ENCODE results near the gene C10orf105.
A peak's percentile ranks its signal among the peaks of the same experiment; 100 is the strongest.

The C10orf105 gene

DNA sequence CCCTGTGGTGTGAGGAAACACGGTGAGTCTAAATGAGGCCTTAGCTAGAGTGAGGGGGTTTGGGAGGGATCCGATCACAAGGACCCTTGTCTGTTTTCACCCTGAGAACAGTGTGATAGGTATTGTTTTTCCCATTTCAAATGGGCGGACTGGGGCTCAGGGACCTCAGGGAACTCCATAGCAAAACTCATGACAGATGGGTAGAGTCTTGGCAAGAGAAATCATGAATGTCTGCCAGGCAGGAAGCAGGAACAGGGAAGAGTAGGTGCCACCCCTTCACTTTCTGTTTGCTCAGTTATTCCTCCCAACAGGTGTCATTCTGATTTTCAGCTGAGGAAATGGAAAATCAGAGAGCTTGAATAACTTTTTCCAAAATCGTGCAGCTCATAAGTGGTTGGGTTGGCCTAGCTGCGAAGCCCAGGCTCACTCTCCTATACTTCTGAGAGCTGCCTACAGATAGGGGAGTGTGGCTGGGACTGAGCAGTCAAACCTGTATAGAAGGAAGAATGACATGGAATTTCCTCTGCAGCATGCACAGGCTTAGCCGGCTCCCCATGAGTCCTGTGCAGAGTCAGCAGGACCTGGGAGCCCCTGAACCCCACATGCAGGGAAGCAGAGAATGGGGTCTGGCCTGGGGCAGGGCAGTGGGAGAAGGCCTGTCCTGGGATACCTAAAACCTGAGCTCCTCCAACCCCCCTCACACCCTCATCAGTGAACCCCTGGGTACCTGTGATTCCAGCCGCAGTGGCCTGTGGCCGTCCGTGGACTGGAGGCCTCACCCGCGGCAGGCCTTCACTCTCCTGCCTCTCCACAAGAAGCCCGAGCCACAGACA lies 17.6 kb upstream of the C10orf105 start:
- DNase-seq (ENCODE audit: low spot score): no peak

GRCh38 chr10:71736570-71736952 lies 17.0 kb upstream of the C10orf105 start:
- DNase-seq (ENCODE audit: low spot score): peak; percentile 54

DNA sequence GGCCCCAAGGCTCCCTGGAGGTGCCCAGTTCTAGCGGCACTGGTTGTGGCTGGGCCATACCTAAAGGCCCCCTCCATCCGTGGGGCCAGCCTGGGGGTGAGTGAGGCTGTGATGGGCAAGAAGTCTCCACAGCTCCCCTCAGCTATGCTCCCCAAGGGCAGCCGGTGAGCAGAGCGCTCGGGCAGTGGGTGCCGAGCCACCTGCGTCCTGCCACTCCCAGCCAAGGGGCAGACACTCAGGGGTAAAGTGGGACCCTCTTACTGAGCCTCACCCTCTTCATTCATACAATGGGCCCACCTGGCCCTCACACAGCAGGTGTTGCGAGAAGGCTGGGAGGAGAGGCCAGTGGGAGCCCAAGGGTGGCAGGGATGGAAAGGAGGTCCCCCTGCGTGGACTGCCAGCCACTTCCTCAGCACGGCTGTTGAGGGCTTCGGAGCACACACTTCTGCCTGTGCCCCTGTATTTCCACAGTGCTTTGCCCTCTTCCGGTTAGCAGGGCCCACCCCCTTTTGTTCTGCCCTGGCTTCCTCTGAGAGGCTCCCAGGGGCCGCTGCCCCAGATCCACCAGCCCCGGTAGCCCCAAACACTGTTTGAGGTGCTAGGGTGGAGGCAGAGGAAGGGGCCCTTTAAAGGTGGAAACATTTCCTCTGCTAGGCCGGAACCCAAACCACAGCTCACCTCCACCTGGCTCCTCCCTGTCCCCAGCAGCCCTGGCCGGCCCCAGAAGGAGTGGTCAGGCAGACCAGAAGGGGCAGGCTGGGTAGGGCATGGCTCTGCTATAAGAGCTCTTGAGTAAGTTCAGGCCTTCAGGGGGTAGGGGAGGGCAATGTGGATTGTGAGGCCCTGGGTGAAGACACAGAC lies 16.4 kb upstream of the C10orf105 start:
- DNase-seq (ENCODE audit: low spot score): peak; percentile 66

GRCh38 chr10:71734797-71735196 lies 15.2 kb upstream of the C10orf105 start:
- DNase-seq (ENCODE audit: low spot score): no peak

DNA sequence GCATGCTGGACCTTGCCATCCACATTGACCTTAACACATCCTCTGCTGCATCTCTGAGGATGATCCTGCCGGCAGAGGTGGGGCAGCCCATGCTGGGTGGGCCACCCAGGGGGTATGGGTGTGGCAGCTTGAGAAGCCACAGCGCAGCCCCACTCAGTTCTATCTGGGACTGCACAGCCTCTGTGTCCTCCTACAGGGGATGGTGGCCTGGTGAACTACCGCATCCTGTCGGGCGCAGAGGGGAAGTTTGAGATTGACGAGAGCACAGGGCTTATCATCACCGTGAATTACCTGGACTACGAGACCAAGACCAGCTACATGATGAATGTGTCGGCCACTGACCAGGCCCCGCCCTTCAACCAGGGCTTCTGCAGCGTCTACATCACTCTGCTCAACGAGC lies 12.2 kb upstream of the C10orf105 start:
- no peak for DNase-seq (ENCODE audit: low spot score)

GRCh38 chr10:71729161-71729636 lies 9.6 kb upstream of the C10orf105 start:
- DNase-seq (ENCODE audit: low spot score): no peak

DNA sequence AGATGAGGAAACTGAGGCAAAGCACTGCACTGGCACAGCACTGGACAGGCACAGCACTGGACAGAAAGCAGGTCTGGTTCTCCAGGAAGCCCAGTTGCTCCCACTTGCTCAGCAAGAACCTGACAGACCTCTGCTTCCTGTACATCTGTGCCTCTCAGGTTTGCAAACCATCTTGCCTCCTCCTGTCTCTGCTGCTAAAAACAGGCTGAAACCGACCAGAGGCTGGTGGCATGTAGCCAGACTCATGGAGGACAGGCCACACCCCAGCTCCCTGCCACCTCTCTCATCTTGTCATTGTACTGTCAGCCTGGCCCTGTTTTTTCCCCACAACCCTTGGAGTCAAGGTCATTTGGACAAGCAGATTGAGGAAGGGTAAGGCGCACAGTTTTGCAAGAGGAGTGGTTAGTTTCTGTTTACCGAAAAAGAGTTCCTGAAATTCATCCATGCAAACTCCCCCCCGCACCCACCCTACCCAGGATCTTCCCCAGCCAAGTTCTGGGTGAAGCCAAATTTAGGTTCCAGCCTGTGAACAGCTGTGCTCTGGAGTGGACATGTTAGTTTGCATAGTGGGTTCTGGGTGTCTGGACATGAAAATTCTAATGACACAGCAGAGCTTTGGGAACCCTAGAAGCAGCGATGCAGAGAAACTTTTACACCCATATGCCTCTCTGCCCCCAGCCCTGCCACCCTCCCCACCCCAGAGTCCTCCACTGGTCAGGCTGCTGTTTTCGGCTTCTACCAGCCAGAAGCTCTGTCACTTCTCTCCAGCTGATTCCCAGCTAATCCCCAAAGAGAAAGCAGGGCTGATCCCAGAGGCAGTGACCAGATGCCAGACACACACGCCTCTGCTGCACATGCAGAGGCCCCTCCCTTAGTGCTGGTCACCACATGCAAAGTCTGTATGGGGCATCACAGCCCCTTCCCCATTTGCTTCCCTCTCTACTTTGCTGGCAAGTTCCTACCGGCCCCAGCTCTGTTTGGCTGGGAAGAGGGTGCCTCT lies 8.5 kb upstream of the C10orf105 start:
- no peak for DNase-seq (ENCODE audit: low spot score)

- DNase-seq (ENCODE audit: low spot score): no peak
Measured at GRCh38 chr10:71727105-71727737, 7.6 kb upstream of the C10orf105 start.

DNA sequence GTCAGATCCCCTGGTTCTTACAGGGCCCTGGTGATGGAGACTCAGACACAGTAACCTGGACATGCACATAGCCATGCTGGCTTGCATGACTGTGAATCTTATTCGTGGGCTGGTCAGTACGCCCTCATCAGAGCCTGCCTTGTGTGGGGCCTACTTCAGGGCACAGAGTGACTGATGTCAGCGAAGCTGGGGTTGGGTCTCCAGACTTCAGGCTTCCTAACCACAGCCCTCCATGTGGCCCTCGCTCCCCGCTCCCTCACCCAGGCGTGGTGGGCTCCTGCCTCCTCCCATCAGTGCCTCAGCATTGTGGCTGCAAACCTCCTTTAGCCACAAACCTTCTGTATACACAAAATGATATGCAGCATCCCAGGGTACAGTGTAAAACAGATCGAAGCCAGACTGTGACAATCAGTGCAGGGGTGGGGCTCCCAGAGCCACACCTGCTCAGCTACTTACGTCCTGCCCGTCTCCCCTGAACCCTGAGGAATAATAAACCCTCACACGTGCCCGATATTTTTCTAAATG lies 7.1 kb upstream of the C10orf105 start:
- DNase-seq (ENCODE audit: low spot score): no peak

GRCh38 chr10:71725998-71726579 lies 6.5 kb upstream of the C10orf105 start:
- peak; percentile 66 for DNase-seq (ENCODE audit: low spot score)

GRCh38 chr10:71725249-71725648 lies 5.7 kb upstream of the C10orf105 start:
- no peak for DNase-seq (ENCODE audit: low spot score)

GRCh38 chr10:71724539-71724938 lies 5.0 kb upstream of the C10orf105 start:
- DNase-seq (ENCODE audit: low spot score): no peak

DNA sequence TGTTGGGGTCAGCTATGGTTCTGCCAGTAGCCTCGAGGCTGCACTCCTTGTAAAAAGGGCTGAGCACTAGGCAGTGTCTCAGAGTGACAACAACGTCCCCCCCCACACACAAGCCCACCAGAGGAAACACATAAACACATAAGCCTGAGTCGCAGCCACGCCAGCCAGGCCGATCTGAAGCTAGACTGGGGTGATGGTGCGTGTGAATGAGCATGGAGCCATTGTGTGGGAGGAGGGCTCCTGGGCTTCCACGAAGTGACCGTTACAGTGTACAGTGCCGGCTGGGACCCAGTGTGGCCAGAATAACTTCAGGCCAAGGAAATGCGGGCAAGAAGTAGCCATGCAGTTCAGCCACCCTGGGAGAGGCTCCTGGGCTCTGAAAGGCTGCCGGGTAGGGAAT lies 3.7 kb upstream of the C10orf105 start:
- no peak for DNase-seq (ENCODE audit: low spot score)

- DNase-seq (ENCODE audit: low spot score): no peak
Measured at GRCh38 chr10:71722849-71723248, 3.3 kb upstream of the C10orf105 start.

GRCh38 chr10:71721313-71721712 lies 1.7 kb upstream of the C10orf105 start:
- no peak for DNase-seq (ENCODE audit: low spot score)

GRCh38 chr10:71720288-71720687 lies 710 bp upstream of the C10orf105 start:
- no peak for DNase-seq (ENCODE audit: low spot score)

- no peak for DNase-seq (ENCODE audit: low spot score)
Measured at GRCh38 chr10:71719042-71719441, 536 bp downstream of the C10orf105 start.

- no peak for DNase-seq (ENCODE audit: low spot score)
Measured at GRCh38 chr10:71718165-71718698, 1.3 kb downstream of the C10orf105 start.

GRCh38 chr10:71717551-71717951 lies 2.0 kb downstream of the C10orf105 start:
- no peak for DNase-seq (ENCODE audit: low spot score)

GRCh38 chr10:71717056-71717455 lies 2.5 kb downstream of the C10orf105 start:
- DNase-seq (ENCODE audit: low spot score): no peak
